A673 (cell line): ENCODE results near the gene ALDOB. TPM values are rescaled to one million over a fixed set of nuclear protein-coding genes. Genes with fewer than 3 reads are reported as not detected.

Experiments
- BruUV-seq: library from RNA; stranded (reverse); fragments of 400-500 nt; replicated peaks from 2 replicates; lab custom pipeline; 2021; lab: Mats Ljungman, UMichigan
- CTCF ChIA-PET: fragments of 300-600 bp; sonication (Branson Sonifier 250); formaldehyde crosslinking; loops from one replicate; lab custom pipeline; 2022; ENCODE audit warnings: antibody characterized with exemption; lab: Charles Lee
- POLR2A ChIA-PET: fragments of 300-600 bp; sonication (Branson Sonifier 250); formaldehyde crosslinking; loops from one replicate; lab custom pipeline; 2022; ENCODE audit warnings: antibody characterized with exemption; ENCODE audit not compliant: low non-redundant PET; lab: Charles Lee
- DNase-seq: peaks from one replicate; pipeline ENCODE4 v3.0.0-alpha.2; 2015; ENCODE audit warnings: low spot score
- H3K27ac ChIP-seq: fragments of 200-600 bp; sonication (generic); 2 replicates; pipeline ENCODE4 v1.5.1; 2016; ENCODE audit warnings: mixed run types, low read depth, mild to moderate bottlenecking, mixed read lengths, antibody characterized with exemption, low read length; ENCODE audit not compliant: poor library complexity, severe bottlenecking
- H3K27me3 ChIP-seq: fragments of 200-600 bp; sonication (generic); replicated peaks from 2 replicates; pipeline ENCODE4 v1.6.1; 2017; ENCODE audit warnings: mixed run types, low read depth, mild to moderate bottlenecking, mixed read lengths, antibody characterized with exemption, low read length; ENCODE audit not compliant: insufficient read depth, poor library complexity
- H3K36me3 ChIP-seq: fragments of 200-600 bp; sonication (generic); 2 replicates; pipeline ENCODE4 v1.6.1; 2016; ENCODE audit warnings: mixed run types, mild to moderate bottlenecking, mixed read lengths, antibody characterized with exemption, low read length; ENCODE audit not compliant: insufficient read depth, poor library complexity, severe bottlenecking
- H3K4me1 ChIP-seq: fragments of 200-600 bp; sonication (generic); 2 replicates; pipeline ENCODE4 v1.6.1; 2017; ENCODE audit warnings: mixed run types, mild to moderate bottlenecking, mixed read lengths, antibody characterized with exemption, low read length; ENCODE audit not compliant: insufficient read depth, poor library complexity, severe bottlenecking
- H3K4me3 ChIP-seq: fragments of 200-600 bp; sonication (generic); 2 replicates; pipeline ENCODE4 v1.5.1; 2016; ENCODE audit warnings: low read depth, mixed run types, mild to moderate bottlenecking, mixed read lengths, low read length; ENCODE audit not compliant: poor library complexity, severe bottlenecking
- H3K9me3 ChIP-seq: fragments of 200-600 bp; sonication (generic); 2 replicates; pipeline ENCODE4 v1.6.1; 2016; ENCODE audit warnings: mixed run types, low read depth, mild to moderate bottlenecking, mixed read lengths, antibody characterized with exemption, low read length; ENCODE audit not compliant: poor library complexity, severe bottlenecking
- CTCF ChIP-seq: fragments of 300-800, 200-600 bp; sonication (generic); conservative IDR thresholded peaks from 2 replicates; pipeline ENCODE4 v1.5.1; 2017; ENCODE audit warnings: low read depth, mild to moderate bottlenecking, antibody characterized with exemption, low read length, moderate library complexity, mixed read lengths
- EZH2 ChIP-seq: fragments of 200-600 bp; sonication (generic); IDR thresholded peaks from 2 replicates; pipeline ENCODE4 v1.6.1; 2017; ENCODE audit warnings: borderline replicate concordance, low read depth, mild to moderate bottlenecking, mixed read lengths, antibody characterized with exemption, low read length; ENCODE audit not compliant: poor library complexity, severe bottlenecking
- intact Hi-C: fragments of 100-400 bp; cut with micrococcal nuclease; formaldehyde crosslinking; loops from one replicate; pipeline ENCODE4 v1.10.0; 2022; ENCODE audit not compliant: unreplicated experiment
- total RNA-seq: library from RNA; stranded (reverse); gene quantifications from 2 replicates; pipeline ENCODE4 v1.2.3, GENCODE V29; 2021

The ALDOB gene
- total RNA-seq, 1 experiment from 2014 or later, result not detected

GRCh38 chr9:101480386-101480785, 44.8 kb upstream of the ALDOB start:
- no peaks in the 10 kb centered on the region for H3K36me3 ChIP-seq
- intact Hi-C loops, result no loop called here
- ChIA-PET POLR2A (no interaction called here), CTCF (no interaction called here)
- DNase-seq, result no peak
- H3K4me1 ChIP-seq, result no peaks in the 10 kb centered on the region
- BruUV-seq, result no TSS peak
- TF ChIP-seq CTCF, result no peak
- TF ChIP-seq EZH2, result no peak
- H3K9me3 ChIP-seq, result no peaks in the 10 kb centered on the region
- H3K27ac ChIP-seq, result no peak overlapping the region
- peaks cover 41% of the 10 kb centered on the region for H3K27me3 ChIP-seq
- no peak overlapping the region for H3K4me3 ChIP-seq

GRCh38 chr9:101479338-101480030, 43.9 kb upstream of the ALDOB start:
- POLR2A ChIA-PET, result no interaction called here

GRCh38 chr9:101478906-101479305, 43.3 kb upstream of the ALDOB start:
- intact Hi-C loops, result no loop called here
- CTCF ChIA-PET, result no interaction called here

More at GRCh38 chr9:101479338-101480030, 43.9 kb upstream of the ALDOB start:
- BruUV-seq, result no TSS peak
- Histone ChIP-seq H3K4me3 (no peak overlapping the region), H3K27me3 (peaks cover 33% of the 10 kb centered on the region), H3K36me3 (no peaks in the 10 kb centered on the region), H3K9me3 (no peaks in the 10 kb centered on the region), H3K4me1 (no peaks in the 10 kb centered on the region), H3K27ac (no peak overlapping the region)
- intact Hi-C loops, result no loop called here
- DNase-seq, result no peak
- CTCF ChIA-PET, result no interaction called here
- TF ChIP-seq CTCF, result no peak

More at GRCh38 chr9:101478906-101479305, 43.3 kb upstream of the ALDOB start:
- no peaks in the 10 kb centered on the region for H3K9me3 ChIP-seq
- H3K27ac ChIP-seq, result no peak overlapping the region
- DNase-seq, result no peak
- no peaks in the 10 kb centered on the region for H3K4me1 ChIP-seq
- BruUV-seq, result no TSS peak
- POLR2A ChIA-PET, result no interaction called here
- peaks cover 33% of the 10 kb centered on the region for H3K27me3 ChIP-seq
- TF ChIP-seq EZH2 (no peak), CTCF (no peak)
- no peaks in the 10 kb centered on the region for H3K36me3 ChIP-seq
- H3K4me3 ChIP-seq, result no peak overlapping the region
